Measurements from ENCODE around the gene NRGN.

- TF ChIP-seq EZH2phosphoT487 (IDR thresholded peaks at IDR 0.05; ENCODE audit: insufficient read depth, low read depth): no peak
- no peak for TF ChIP-seq EZH2 (IDR thresholded peaks at IDR 0.05; ENCODE audit: insufficient read depth, poor library complexity, severe bottlenecking)
Observed at GRCh38 chr11:124700028-124700427, 39.7 kb upstream of the NRGN start.
